Peyer's patch (tissue), 4 donors: Measurements from ENCODE around the gene KLHL17. TPM values are rescaled to one million over a fixed set of nuclear protein-coding genes. Genes with fewer than 3 reads are reported as not detected.

Experiments
- DNase-seq, 3 donors: peaks; one replicate each; pipeline ENCODE4 v3.0.0-alpha.2; 2017 to 2019
- H3K27ac ChIP-seq, 4 donors: fragments of 200-600 bp; sonication (generic); one replicate each; pipeline ENCODE4 v1.5.1; 2016 to 2019
- H3K27me3 ChIP-seq, 2 donors: fragments of 200-600 bp; sonication (generic); one replicate each; pipeline ENCODE4 v1.5.1; 2019
- H3K36me3 ChIP-seq, 3 donors: fragments of 200-600 bp; sonication (generic); one replicate each; pipeline ENCODE4 v1.5.1; 2016 to 2019
- H3K4me1 ChIP-seq, 4 donors: fragments of 200-600 bp; sonication (generic); one replicate each; pipeline ENCODE4 v1.5.1; 2016 to 2019
- H3K4me3 ChIP-seq, 4 donors: fragments of 200-600 bp; sonication (generic); 1 replicate in 3 of 4; 2 replicates in 1 of 4; pipeline ENCODE4 v1.5.1; 2016 to 2019; ENCODE audit warnings: mild to moderate bottlenecking in 1 of 4
- H3K9me3 ChIP-seq, 4 donors: fragments of 200-600 bp; sonication (generic); one replicate each; pipeline ENCODE4 v1.5.1; 2016 to 2019; ENCODE audit warnings: mild to moderate bottlenecking in 1 of 4
- POLR2A ChIP-seq, 2 donors: fragments of 450-650 bp; IDR thresholded peaks; one replicate each; pipeline ENCODE4 v1.5.1; 2017; ENCODE audit warnings: antibody characterized with exemption in 2 of 2, mild to moderate bottlenecking in 2 of 2, moderate library complexity in 2 of 2
- total RNA-seq, 4 donors: library from RNA; depleted of rRNA; stranded (reverse); fragments of >200 nt; gene quantifications; one replicate each; pipeline ENCODE4 v1.1.0, GENCODE V29; 2016
- TF ChIP-seq, protein P1 (sequence below), 6 experiments: fragments of 450-650 bp in 4 of 6; fragments of 200-600 bp in 2 of 6; sonication (generic) in 1 of 6; IDR thresholded peaks; one replicate each; pipeline ENCODE4 v1.5.1; 2017 to 2019; ENCODE audit warnings: antibody characterized with exemption in 6 of 6, mild to moderate bottlenecking in 3 of 6, moderate library complexity in 1 of 6

Gene KLHL17
- total RNA-seq, 4 donors from 2014 or later, result 14.9 to 17.0 (median 15.8) TPM

DNA sequence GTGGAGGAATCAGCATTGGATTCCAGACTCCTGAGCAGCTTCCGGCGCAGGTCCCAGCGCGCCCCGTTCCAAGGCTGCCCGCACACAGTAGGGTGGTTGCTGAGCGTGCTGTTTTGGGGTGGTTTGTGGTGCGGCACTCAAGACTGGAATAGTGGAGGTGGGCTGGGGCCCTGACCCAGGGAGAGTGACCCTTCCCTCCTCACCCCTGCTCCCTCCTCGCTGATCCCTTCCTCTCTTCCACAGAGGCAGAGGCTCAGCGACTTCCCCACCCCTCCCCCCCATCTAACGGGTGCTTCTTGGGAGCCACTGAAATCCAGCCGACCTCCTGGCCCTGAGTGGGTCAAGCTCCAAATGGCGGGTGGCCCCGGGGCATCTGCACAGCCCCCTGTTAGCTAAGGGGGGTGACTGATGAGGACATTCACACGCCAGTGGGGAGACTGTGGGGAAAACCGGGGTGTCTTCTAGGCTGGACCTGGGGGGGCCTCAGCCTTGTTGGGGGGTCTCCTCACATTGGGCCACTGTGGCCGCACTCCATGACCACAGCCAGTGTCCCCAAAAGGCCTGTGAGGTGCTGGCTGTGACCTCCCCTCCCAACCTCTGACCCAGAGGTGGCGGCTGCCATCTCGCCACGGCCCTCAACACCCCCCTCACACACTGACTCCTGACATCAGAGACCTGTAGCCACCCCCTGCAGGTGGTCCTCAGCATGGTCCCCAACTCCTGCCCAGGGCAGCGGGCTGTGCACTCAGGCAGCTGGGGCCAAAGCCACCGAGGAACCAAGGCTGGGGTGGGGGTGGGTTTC, 43.4 kb downstream of the KLHL17 start:
- no peak overlapping the region for H3K4me3 ChIP-seq
- TF ChIP-seq, protein P1, sequence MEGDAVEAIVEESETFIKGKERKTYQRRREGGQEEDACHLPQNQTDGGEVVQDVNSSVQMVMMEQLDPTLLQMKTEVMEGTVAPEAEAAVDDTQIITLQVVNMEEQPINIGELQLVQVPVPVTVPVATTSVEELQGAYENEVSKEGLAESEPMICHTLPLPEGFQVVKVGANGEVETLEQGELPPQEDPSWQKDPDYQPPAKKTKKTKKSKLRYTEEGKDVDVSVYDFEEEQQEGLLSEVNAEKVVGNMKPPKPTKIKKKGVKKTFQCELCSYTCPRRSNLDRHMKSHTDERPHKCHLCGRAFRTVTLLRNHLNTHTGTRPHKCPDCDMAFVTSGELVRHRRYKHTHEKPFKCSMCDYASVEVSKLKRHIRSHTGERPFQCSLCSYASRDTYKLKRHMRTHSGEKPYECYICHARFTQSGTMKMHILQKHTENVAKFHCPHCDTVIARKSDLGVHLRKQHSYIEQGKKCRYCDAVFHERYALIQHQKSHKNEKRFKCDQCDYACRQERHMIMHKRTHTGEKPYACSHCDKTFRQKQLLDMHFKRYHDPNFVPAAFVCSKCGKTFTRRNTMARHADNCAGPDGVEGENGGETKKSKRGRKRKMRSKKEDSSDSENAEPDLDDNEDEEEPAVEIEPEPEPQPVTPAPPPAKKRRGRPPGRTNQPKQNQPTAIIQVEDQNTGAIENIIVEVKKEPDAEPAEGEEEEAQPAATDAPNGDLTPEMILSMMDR (IDR thresholded peaks at IDR 0.05), result no peak
- no peak for TF ChIP-seq POLR2A (IDR thresholded peaks at IDR 0.05)
- H3K27me3 ChIP-seq, result peaks cover 0 to 15% of the 10 kb centered on the region in 2 donors
- H3K27ac ChIP-seq, result no peak overlapping the region
- H3K9me3 ChIP-seq, result no peaks in the 10 kb centered on the region
- H3K4me1 ChIP-seq, result peaks cover 3 to 61% (median 28%) of the 10 kb centered on the region in 4 donors
- no peaks in the 10 kb centered on the region for H3K36me3 ChIP-seq
- peak in 1 of 3 donors; percentile 45 for DNase-seq

DNA sequence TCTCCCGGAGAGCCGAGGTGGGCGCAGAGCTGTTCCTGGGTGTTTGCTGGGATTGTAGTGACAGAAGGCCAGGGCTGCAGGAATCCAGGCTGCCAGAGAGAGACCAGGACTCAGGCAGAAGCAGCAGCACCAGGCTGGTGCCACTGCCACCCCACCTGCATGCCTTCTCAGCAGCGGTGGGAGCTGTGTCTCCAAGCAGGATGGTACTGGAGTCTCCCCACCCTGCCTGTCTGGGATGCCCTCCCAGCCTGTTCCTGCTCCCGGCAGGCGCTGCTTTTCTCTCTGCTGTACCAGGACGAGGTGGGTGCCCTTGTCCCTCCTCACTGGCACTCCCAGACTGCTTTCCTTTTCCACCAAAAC, 44.0 kb downstream of the KLHL17 start:
- Histone ChIP-seq H3K27me3 (peaks cover 0 to 9% of the 10 kb centered on the region in 2 donors), H3K4me1 (peaks cover 3 to 56% (median 23%) of the 10 kb centered on the region in 4 donors), H3K9me3 (no peaks in the 10 kb centered on the region), H3K4me3 (peak overlapping the region in 1 of 4 donors; percentile 48), H3K36me3 (no peaks in the 10 kb centered on the region), H3K27ac (no peak overlapping the region)
- TF ChIP-seq POLR2A (IDR thresholded peaks at IDR 0.05), result no peak
- TF ChIP-seq, protein P1 (IDR thresholded peaks at IDR 0.05), result no peak
- peak in 1 of 3 donors; percentile 46 for DNase-seq

DNA sequence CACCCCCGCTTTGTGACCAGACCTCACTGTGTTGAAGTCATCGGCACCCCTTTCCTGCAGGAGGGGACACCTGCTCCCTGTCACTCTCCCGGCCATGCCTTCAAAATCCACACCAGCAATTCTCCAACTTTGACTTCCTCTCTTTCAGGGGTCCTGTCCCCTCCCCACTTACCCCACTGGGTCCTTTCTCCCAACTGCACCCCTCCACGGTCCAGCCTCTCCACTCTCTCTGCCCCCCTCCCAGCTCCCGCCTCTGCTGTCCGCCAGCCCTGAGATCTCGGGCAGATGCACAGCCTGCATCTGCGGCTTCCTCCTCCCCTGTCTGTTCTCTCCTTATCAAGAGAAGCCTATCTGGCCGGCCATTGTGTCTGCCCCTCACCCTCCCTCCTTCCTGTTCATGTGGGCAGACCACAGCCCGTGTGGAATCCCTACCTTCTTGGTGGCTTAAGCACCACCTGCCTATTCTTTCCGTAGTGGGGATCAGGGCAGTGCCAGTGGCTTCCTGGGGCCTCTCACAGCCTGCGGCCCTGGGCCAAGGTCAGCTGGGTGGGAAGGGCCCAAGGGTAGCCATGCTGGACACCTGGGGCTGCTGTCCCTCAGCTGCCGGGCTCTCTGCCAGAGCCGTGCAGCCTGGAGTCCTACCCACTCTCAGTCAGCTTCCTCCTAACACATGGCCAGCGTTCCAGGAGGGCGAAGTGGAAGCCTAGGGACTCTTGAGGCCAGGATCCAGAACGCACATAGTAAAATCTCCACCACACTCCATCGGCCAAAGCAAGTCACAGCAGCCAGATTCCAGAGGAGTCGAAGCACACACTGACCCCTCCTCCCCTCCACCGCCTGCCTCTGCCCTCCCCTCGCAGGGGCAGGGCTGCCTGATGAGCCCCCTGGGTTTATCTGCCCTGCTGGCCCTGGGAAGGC, 44.7 kb downstream of the KLHL17 start:
- peak in 1 of 2 donors; percentile 7 for TF ChIP-seq POLR2A (IDR thresholded peaks at IDR 0.05)
- TF ChIP-seq, protein P1 (IDR thresholded peaks at IDR 0.05), result no peak
- DNase-seq, result peak in 1 of 3 donors; percentile 68
- Histone ChIP-seq H3K4me1 (peaks cover 3 to 51% (median 18%) of the 10 kb centered on the region in 4 donors), H3K27ac (peak overlapping the region in 3 of 4 donors; percentile 63 to 96 (median 88)), H3K4me3 (peak overlapping the region in 2 of 4 donors; percentile 48 to 51), H3K9me3 (no peaks in the 10 kb centered on the region), H3K27me3 (peaks cover 0 to 2% of the 10 kb centered on the region in 2 donors), H3K36me3 (no peaks in the 10 kb centered on the region)

DNA sequence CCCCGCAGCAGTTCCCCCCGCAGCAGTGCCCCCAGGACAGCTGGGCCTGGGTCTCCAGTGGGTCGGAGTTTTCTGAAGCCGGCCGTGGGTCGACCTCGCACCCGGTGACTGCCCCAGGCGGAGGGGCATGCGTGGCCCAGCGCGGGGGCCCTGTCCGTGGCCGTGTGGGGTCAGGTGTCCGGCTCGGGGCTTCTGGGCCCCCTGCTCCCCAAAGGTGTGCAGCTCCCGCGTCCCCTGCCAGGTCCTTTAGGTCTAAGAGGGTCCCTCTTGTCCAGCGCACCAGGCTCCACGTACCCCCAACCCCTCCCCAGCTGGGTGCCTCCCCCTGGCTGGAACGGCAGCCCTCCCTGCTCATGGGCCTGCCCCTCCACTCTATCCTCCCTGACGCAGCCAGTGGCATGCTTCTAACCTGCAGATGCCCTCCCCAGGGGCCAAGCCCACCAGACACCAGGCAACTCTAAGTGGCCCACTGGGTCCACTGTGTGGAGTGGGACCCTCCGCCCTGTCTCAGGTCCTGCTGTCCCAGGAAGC, 45.5 kb downstream of the KLHL17 start:
- Histone ChIP-seq H3K27me3 (no peaks in the 10 kb centered on the region), H3K27ac (peak overlapping the region in 3 of 4 donors; percentile 63 to 96 (median 88)), H3K4me1 (peaks cover 3 to 43% (median 14%) of the 10 kb centered on the region in 4 donors), H3K4me3 (peak overlapping the region in 2 of 4 donors; percentile 48 to 51), H3K9me3 (no peaks in the 10 kb centered on the region), H3K36me3 (no peaks in the 10 kb centered on the region)
- peak in 1 of 3 donors; percentile 46 for DNase-seq
- TF ChIP-seq, protein P1 (IDR thresholded peaks at IDR 0.05), result no peak
- no peak for TF ChIP-seq POLR2A (IDR thresholded peaks at IDR 0.05)
